HG02943 (cell line): ENCODE measurements around the gene OR5B2.
"Not testable (repeated sequence)": the region's sequence is repeated elsewhere in the genome, so short reads cannot be mapped to it uniquely, and the experiment has no call there.

Source experiments
- ATAC-seq: cut with Tn5 transposase; IDR thresholded peaks from one replicate; pipeline ENCODE4 v1.9.1; 2021; ENCODE audit warnings: mild to moderate bottlenecking, low read depth, moderate library complexity; ENCODE audit not compliant: unreplicated experiment

OR5B2 gene

GRCh38 chr11:58428021-58428420 lies at the start of gene OR5B2:
OR5B2 (minus strand) TSS chr11:58428121; CDS start chr11:58423261, 4,860 bp downstream.
- no peak for ATAC-seq

- ATAC-seq, result no peak
These were observed 44.0 kb upstream of the OR5B2 start for GRCh38 chr11:58471892-58472291.

GRCh38 chr11:58466293-58466692 lies 38.4 kb upstream of the OR5B2 start:
- ATAC-seq, result no peak

- no peak for ATAC-seq
These were observed 37.8 kb upstream of the OR5B2 start for GRCh38 chr11:58465690-58466089.

GRCh38 chr11:58451585-58451984 lies 23.7 kb upstream of the OR5B2 start:
- no peak for ATAC-seq

- ATAC-seq, result no peak
These were observed 18.4 kb upstream of the OR5B2 start for GRCh38 chr11:58446294-58446693.

- ATAC-seq, result no peak
These were observed 16.4 kb upstream of the OR5B2 start for GRCh38 chr11:58444300-58444699.

GRCh38 chr11:58442136-58442535 lies 14.2 kb upstream of the OR5B2 start, which contains the start of gene OR5B12:
OR5B12 (minus strand) TSS chr11:58442236; CDS start chr11:58440151, 2,085 bp downstream.
- ATAC-seq, result no peak

GRCh38 chr11:58438486-58438885 lies 10.6 kb upstream of the OR5B2 start:
- ATAC-seq, result no peak

- ATAC-seq, result no peak
These were observed 6.3 kb upstream of the OR5B2 start for GRCh38 chr11:58434217-58434616.

- no peak for ATAC-seq
These were observed 5.8 kb upstream of the OR5B2 start for GRCh38 chr11:58433638-58434203.

GRCh38 chr11:58429273-58429672 lies 1.4 kb upstream of the OR5B2 start:
- ATAC-seq, result no peak

GRCh38 chr11:58406774-58407173 lies 21.1 kb downstream of the OR5B2 start, which contains the start of gene OR5B3:
OR5B3 (minus strand) TSS chr11:58406874; CDS start chr11:58403409, 3,465 bp downstream.
- no peak for ATAC-seq

- ATAC-seq, result not testable (repeated sequence)
These were observed 28.3 kb downstream of the OR5B2 start for GRCh38 chr11:58399622-58400021.

- ATAC-seq, result no peak
These were observed 32.3 kb downstream of the OR5B2 start for GRCh38 chr11:58395581-58395980.

GRCh38 chr11:58394195-58394594 lies 33.7 kb downstream of the OR5B2 start:
- ATAC-seq, result no peak

GRCh38 chr11:58392746-58393145 lies 35.2 kb downstream of the OR5B2 start:
- ATAC-seq, result no peak

GRCh38 chr11:58391879-58392278 lies 36.0 kb downstream of the OR5B2 start:
- ATAC-seq, result no peak

GRCh38 chr11:58390551-58391063 lies 37.3 kb downstream of the OR5B2 start:
- ATAC-seq, result no peak
